SK-N-SH (cell line): ENCODE data around the gene RFK.

Experiments used
- EP300 ChIP-seq, 2 experiments: IDR thresholded peaks; 2 replicates each; pipeline versions ENCODE4 v1.4.0 to v1.6.1; 2012; ENCODE audit warnings: borderline replicate concordance in 1 of 2, low read depth in 1 of 2, low read length in 1 of 2
- FOXM1 ChIP-seq: IDR thresholded peaks from 2 replicates; pipeline ENCODE4 v1.4.0; 2012; ENCODE audit warnings: low read depth, mild to moderate bottlenecking
- GABPA ChIP-seq: IDR thresholded peaks from 2 replicates; pipeline ENCODE4 v1.4.0; 2012; ENCODE audit warnings: low read depth, mild to moderate bottlenecking
- MXI1 ChIP-seq: IDR thresholded peaks from 2 replicates; pipeline ENCODE4 v1.6.1; 2012; ENCODE audit warnings: mild to moderate bottlenecking, low read depth, low read length, improper control_type of control experiment
- NRF1 ChIP-seq: IDR thresholded peaks from 2 replicates; pipeline ENCODE4 v1.6.1; 2012; ENCODE audit warnings: low read depth, mild to moderate bottlenecking, low read length
- TF ChIP-seq, protein P1 (sequence below): IDR thresholded peaks from 2 replicates; pipeline ENCODE4 v1.6.1; 2012; ENCODE audit warnings: mild to moderate bottlenecking, low read depth, low read length, moderate library complexity
- TF ChIP-seq, protein P2 (sequence below): fragments of 200-600 bp; sonication (generic); IDR thresholded peaks from 2 replicates; pipeline ENCODE4 v1.6.1; 2017; ENCODE audit warnings: antibody characterized with exemption, mild to moderate bottlenecking, moderate library complexity
- TF ChIP-seq, protein P3 (sequence below): IDR thresholded peaks from 2 replicates; pipeline ENCODE4 v1.4.0; 2012; ENCODE audit warnings: low read depth, borderline replicate concordance
- TF ChIP-seq, protein P4 (sequence below): fragments of 150-350 bp; IDR thresholded peaks from 2 replicates; pipeline ENCODE4 v1.6.1; 2017; ENCODE audit warnings: antibody characterized with exemption, low read length, low read depth, borderline replicate concordance
- TF ChIP-seq, protein P5 (sequence below): IDR thresholded peaks from 2 replicates; pipeline ENCODE4 v1.4.0; 2012; ENCODE audit warnings: low read depth

DNA sequence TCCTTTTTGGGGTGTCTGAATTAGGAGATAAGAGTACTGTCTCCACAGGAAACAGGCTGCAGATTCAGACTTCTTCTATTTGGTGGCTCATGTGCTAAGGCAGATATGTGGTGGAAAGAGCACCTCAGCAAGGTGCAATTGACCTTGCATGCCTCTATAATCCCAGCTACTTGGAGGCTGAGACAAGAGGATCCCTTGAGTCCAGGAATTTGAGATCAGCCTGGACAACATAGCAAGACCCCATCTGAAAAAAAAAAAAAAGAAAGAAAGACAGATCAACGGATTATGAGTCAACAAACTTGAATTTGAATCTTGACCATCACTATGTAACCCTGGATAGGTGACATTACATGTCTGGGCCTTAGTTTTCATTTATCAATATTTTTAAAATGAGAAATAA is 44.4 kb downstream of the RFK start:
- no peak for TF ChIP-seq EP300 (IDR thresholded peaks at IDR 0.05; ENCODE audit: borderline replicate concordance in 1 of 2, low read depth in 1 of 2, low read length in 1 of 2)
- TF ChIP-seq, protein P1, sequence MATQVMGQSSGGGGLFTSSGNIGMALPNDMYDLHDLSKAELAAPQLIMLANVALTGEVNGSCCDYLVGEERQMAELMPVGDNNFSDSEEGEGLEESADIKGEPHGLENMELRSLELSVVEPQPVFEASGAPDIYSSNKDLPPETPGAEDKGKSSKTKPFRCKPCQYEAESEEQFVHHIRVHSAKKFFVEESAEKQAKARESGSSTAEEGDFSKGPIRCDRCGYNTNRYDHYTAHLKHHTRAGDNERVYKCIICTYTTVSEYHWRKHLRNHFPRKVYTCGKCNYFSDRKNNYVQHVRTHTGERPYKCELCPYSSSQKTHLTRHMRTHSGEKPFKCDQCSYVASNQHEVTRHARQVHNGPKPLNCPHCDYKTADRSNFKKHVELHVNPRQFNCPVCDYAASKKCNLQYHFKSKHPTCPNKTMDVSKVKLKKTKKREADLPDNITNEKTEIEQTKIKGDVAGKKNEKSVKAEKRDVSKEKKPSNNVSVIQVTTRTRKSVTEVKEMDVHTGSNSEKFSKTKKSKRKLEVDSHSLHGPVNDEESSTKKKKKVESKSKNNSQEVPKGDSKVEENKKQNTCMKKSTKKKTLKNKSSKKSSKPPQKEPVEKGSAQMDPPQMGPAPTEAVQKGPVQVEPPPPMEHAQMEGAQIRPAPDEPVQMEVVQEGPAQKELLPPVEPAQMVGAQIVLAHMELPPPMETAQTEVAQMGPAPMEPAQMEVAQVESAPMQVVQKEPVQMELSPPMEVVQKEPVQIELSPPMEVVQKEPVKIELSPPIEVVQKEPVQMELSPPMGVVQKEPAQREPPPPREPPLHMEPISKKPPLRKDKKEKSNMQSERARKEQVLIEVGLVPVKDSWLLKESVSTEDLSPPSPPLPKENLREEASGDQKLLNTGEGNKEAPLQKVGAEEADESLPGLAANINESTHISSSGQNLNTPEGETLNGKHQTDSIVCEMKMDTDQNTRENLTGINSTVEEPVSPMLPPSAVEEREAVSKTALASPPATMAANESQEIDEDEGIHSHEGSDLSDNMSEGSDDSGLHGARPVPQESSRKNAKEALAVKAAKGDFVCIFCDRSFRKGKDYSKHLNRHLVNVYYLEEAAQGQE, result no peak
- TF ChIP-seq, protein P2, sequence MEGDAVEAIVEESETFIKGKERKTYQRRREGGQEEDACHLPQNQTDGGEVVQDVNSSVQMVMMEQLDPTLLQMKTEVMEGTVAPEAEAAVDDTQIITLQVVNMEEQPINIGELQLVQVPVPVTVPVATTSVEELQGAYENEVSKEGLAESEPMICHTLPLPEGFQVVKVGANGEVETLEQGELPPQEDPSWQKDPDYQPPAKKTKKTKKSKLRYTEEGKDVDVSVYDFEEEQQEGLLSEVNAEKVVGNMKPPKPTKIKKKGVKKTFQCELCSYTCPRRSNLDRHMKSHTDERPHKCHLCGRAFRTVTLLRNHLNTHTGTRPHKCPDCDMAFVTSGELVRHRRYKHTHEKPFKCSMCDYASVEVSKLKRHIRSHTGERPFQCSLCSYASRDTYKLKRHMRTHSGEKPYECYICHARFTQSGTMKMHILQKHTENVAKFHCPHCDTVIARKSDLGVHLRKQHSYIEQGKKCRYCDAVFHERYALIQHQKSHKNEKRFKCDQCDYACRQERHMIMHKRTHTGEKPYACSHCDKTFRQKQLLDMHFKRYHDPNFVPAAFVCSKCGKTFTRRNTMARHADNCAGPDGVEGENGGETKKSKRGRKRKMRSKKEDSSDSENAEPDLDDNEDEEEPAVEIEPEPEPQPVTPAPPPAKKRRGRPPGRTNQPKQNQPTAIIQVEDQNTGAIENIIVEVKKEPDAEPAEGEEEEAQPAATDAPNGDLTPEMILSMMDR, result no peak
- TF ChIP-seq GABPA, result no peak
- TF ChIP-seq FOXM1, result no peak
- TF ChIP-seq, protein P3, sequence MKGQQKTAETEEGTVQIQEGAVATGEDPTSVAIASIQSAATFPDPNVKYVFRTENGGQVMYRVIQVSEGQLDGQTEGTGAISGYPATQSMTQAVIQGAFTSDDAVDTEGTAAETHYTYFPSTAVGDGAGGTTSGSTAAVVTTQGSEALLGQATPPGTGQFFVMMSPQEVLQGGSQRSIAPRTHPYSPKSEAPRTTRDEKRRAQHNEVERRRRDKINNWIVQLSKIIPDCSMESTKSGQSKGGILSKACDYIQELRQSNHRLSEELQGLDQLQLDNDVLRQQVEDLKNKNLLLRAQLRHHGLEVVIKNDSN, result no peak
- TF ChIP-seq, protein P4, sequence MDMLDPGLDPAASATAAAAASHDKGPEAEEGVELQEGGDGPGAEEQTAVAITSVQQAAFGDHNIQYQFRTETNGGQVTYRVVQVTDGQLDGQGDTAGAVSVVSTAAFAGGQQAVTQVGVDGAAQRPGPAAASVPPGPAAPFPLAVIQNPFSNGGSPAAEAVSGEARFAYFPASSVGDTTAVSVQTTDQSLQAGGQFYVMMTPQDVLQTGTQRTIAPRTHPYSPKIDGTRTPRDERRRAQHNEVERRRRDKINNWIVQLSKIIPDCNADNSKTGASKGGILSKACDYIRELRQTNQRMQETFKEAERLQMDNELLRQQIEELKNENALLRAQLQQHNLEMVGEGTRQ, result no peak
- TF ChIP-seq, protein P5, sequence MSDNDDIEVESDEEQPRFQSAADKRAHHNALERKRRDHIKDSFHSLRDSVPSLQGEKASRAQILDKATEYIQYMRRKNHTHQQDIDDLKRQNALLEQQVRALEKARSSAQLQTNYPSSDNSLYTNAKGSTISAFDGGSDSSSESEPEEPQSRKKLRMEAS, result no peak
- no peak for TF ChIP-seq MXI1
- no peak for TF ChIP-seq NRF1
